ENCODE measurements around the gene ASTN2.

Gene ASTN2

DNA sequence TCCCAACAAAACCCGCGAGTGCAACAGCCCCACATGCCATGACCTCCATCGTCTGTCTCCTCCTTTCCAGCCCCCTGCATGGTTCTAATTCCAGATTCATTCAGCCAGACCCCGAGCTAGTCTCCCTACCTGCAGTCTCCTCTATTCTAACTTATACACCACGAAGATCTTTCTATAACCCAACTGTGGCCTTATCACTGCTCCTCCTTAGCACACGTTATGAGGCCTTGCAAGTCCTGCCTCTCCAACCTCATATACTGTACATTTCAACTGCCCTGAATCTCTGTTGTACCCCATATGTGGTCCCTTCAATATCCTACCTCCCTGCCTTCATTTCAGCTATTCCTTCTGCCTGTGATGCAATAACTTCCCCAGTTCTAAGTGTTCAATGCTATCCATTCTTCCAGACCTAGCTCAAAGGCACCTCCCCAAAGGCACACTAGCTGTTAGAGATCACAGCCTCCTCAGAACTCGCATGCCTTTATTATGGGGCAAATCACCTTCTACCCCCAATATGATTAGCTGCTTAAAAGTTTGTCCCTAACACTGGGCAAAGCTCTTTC lies 942.8 kb downstream of the ASTN2 start:
- no peaks in the 10 kb centered on the region for H3K79me2 ChIP-seq (ENCODE audit: low read length)
- no peaks in the 10 kb centered on the region for H3K4me1 ChIP-seq (ENCODE audit: low read length)

DNA sequence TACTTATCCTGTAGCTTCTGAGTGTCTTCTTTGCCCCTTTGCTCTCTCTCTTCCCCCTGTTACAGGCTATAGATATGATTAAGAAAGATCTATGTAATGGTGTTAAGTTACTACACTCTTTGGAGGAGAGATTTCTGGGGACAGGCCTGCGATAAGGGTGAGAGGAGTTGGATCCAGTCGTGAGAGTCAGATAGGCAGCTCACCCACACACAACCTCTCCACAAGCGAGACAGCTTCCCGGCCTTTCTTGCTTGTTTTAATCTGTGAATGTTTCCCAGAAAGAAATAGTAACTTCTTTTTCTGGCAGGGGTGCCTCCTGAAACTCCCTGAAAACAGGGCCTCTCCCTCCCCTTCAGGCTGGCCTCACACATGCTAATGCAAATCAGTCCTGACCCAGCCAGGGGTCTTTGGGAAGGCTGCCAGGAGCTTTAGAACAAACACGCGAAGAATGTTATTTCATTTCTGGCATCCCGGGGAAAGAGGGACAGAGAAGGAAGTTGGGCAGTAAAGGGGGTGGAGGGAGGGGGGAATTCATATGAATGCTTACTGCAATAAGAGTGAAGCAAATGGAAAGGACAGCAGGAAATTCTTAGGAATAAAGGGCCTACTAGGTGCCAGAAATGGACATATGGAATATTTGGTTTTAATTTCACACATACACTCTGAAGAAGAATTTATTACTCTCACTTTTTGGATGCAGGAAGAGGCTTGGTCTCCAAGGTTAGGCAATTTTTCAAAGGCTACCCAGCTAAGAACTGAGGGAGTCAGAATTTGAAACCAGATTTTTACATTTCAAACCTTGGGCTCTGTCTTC lies 943.6 kb downstream of the ASTN2 start:
- H3K4me1 ChIP-seq (ENCODE audit: low read length), result no peaks in the 10 kb centered on the region
- H3K9me2 ChIP-seq (replicated peaks; ENCODE audit: insufficient read depth, low read length), result no peaks in the 10 kb centered on the region
- no peak overlapping the region for H2AFZ ChIP-seq (ENCODE audit: low read length)
- no peaks in the 10 kb centered on the region for H4K20me1 ChIP-seq (ENCODE audit: insufficient read depth, low read length)
- no peak overlapping the region for H3K4me3 ChIP-seq (ENCODE audit: low read length)
- no peaks in the 10 kb centered on the region for H3K9me3 ChIP-seq (replicated peaks; ENCODE audit: insufficient read depth, low read length)
- H3K9ac ChIP-seq (ENCODE audit: low read length), result no peak overlapping the region
- H3K79me2 ChIP-seq (ENCODE audit: low read length), result no peaks in the 10 kb centered on the region
- H3K36me3 ChIP-seq (replicated peaks; ENCODE audit: insufficient read depth, low read length), result no peaks in the 10 kb centered on the region
- H3K27ac ChIP-seq (ENCODE audit: low read length), result no peak overlapping the region
- no peaks in the 10 kb centered on the region for H3K27me3 ChIP-seq (replicated peaks; ENCODE audit: insufficient read depth, low read length)
- no peaks in the 10 kb centered on the region for H3F3A ChIP-seq (ENCODE audit: insufficient read depth, low read length)
- TF ChIP-seq EZH2 (optimal IDR thresholded peaks at IDR 0.05; ENCODE audit: low read depth, low read length) (no peak), EZH2phosphoT487 (IDR thresholded peaks at IDR 0.05; ENCODE audit: low read length) (no peak)
- DNase-seq, result no peak
- H3K4me2 ChIP-seq (ENCODE audit: low read depth, low read length), result no peak overlapping the region

More for the DNA sequence above, 942.8 kb downstream of the ASTN2 start:
- Histone ChIP-seq H3K9ac (ENCODE audit: low read length) (no peak overlapping the region), H4K20me1 (ENCODE audit: insufficient read depth, low read length) (no peaks in the 10 kb centered on the region), H2AFZ (ENCODE audit: low read length) (no peak overlapping the region), H3K27ac (ENCODE audit: low read length) (no peak overlapping the region), H3K27me3 (replicated peaks; ENCODE audit: insufficient read depth, low read length) (no peaks in the 10 kb centered on the region), H3F3A (ENCODE audit: insufficient read depth, low read length) (no peaks in the 10 kb centered on the region), H3K4me3 (ENCODE audit: low read length) (no peak overlapping the region), H3K9me2 (replicated peaks; ENCODE audit: insufficient read depth, low read length) (no peaks in the 10 kb centered on the region), H3K4me2 (ENCODE audit: low read depth, low read length) (no peak overlapping the region), H3K36me3 (replicated peaks; ENCODE audit: insufficient read depth, low read length) (no peaks in the 10 kb centered on the region), H3K9me3 (replicated peaks; ENCODE audit: insufficient read depth, low read length) (no peaks in the 10 kb centered on the region)
- DNase-seq, result no peak
- no peak for TF ChIP-seq EZH2phosphoT487 (IDR thresholded peaks at IDR 0.05; ENCODE audit: low read length)

DNA sequence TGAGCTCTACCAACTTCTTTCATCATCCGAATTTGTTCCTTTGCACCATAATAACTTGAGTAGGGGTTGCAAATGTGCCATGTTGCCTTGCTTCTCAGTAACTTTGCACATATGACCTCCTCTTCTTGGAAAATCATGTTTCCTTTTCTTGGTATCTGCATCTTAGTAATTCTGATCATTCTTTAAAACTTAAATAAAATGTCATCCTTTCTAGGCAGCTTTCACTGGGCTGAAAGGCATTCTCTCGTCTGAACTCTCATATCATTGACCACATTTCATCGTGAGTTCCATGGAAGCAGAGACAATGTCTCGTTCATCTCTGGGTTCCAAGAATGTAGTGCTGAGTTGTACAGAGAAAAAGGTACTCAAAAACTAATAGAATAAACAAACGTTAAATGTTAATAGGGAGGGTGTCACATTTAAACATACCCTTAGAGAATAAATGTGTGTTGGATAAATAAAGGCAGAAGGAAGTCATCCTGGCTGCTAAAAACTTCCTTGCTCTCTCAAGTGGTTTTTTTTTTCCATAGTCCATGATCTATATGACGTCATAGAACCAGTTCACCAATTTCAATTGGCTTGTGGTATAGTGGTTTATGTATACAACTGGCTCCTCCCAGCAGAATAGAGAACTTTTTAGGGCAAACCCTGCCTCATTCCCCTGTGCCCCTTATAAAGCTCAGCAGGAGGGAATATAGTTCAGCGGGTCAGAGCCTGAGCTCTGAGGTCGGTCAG lies 945.9 kb downstream of the ASTN2 start:
- no peak for DNase-seq
- Histone ChIP-seq H3K27ac (ENCODE audit: low read length) (no peak overlapping the region), H3K27me3 (replicated peaks; ENCODE audit: insufficient read depth, low read length) (no peaks in the 10 kb centered on the region), H3K9ac (ENCODE audit: low read length) (no peak overlapping the region), H3K4me1 (ENCODE audit: low read length) (no peaks in the 10 kb centered on the region), H2AFZ (ENCODE audit: low read length) (no peak overlapping the region), H3K9me3 (replicated peaks; ENCODE audit: insufficient read depth, low read length) (no peaks in the 10 kb centered on the region), H4K20me1 (ENCODE audit: insufficient read depth, low read length) (no peaks in the 10 kb centered on the region), H3F3A (ENCODE audit: insufficient read depth, low read length) (no peaks in the 10 kb centered on the region), H3K4me3 (ENCODE audit: low read length) (no peak overlapping the region), H3K79me2 (ENCODE audit: low read length) (no peaks in the 10 kb centered on the region), H3K36me3 (replicated peaks; ENCODE audit: insufficient read depth, low read length) (no peaks in the 10 kb centered on the region), H3K9me2 (replicated peaks; ENCODE audit: insufficient read depth, low read length) (no peaks in the 10 kb centered on the region), H3K4me2 (ENCODE audit: low read depth, low read length) (no peak overlapping the region)
- TF ChIP-seq EZH2phosphoT487 (IDR thresholded peaks at IDR 0.05; ENCODE audit: low read length) (no peak), EZH2 (optimal IDR thresholded peaks at IDR 0.05; ENCODE audit: low read depth, low read length) (no peak)
- TF ChIP-seq, protein P1, sequence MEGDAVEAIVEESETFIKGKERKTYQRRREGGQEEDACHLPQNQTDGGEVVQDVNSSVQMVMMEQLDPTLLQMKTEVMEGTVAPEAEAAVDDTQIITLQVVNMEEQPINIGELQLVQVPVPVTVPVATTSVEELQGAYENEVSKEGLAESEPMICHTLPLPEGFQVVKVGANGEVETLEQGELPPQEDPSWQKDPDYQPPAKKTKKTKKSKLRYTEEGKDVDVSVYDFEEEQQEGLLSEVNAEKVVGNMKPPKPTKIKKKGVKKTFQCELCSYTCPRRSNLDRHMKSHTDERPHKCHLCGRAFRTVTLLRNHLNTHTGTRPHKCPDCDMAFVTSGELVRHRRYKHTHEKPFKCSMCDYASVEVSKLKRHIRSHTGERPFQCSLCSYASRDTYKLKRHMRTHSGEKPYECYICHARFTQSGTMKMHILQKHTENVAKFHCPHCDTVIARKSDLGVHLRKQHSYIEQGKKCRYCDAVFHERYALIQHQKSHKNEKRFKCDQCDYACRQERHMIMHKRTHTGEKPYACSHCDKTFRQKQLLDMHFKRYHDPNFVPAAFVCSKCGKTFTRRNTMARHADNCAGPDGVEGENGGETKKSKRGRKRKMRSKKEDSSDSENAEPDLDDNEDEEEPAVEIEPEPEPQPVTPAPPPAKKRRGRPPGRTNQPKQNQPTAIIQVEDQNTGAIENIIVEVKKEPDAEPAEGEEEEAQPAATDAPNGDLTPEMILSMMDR (IDR thresholded peaks at IDR 0.05; ENCODE audit: low read length), result no peak

DNA sequence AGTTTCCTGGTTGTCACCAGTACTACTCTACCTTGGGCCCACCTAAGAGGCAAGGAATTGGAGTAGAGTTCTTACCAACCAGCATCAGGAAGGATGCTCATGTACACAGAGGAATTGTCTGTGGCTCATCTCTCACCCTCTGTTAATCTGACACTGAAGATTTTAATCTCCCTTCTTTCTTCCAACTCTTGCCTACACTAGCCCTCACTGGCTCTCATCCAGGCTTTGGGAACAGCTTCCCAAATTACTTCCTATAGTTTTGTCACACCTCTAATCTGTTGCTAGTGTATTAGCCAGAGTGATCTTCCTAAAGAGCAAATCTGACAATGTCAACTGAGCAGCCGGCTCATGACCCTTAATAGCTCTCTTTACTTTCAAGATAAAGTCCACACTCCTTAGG lies 946.5 kb downstream of the ASTN2 start:
- H3K36me3 ChIP-seq (replicated peaks; ENCODE audit: insufficient read depth, low read length), result no peaks in the 10 kb centered on the region
- H3K79me2 ChIP-seq (ENCODE audit: low read length), result no peaks in the 10 kb centered on the region
- H4K20me1 ChIP-seq (ENCODE audit: insufficient read depth, low read length), result no peaks in the 10 kb centered on the region
- H3K27me3 ChIP-seq (replicated peaks; ENCODE audit: insufficient read depth, low read length), result no peaks in the 10 kb centered on the region
- no peaks in the 10 kb centered on the region for H3F3A ChIP-seq (ENCODE audit: insufficient read depth, low read length)
- H3K9me3 ChIP-seq (replicated peaks; ENCODE audit: insufficient read depth, low read length), result no peaks in the 10 kb centered on the region
- H3K4me1 ChIP-seq (ENCODE audit: low read length), result no peaks in the 10 kb centered on the region
- H3K9me2 ChIP-seq (replicated peaks; ENCODE audit: insufficient read depth, low read length), result no peaks in the 10 kb centered on the region
- no peak for DNase-seq
- H3K4me2 ChIP-seq (ENCODE audit: low read depth, low read length), result no peak overlapping the region
- no peak overlapping the region for H3K27ac ChIP-seq (ENCODE audit: low read length)
- no peak overlapping the region for H3K9ac ChIP-seq (ENCODE audit: low read length)
- no peak for TF ChIP-seq EZH2phosphoT487 (IDR thresholded peaks at IDR 0.05; ENCODE audit: low read length)
- no peak for TF ChIP-seq EZH2 (optimal IDR thresholded peaks at IDR 0.05; ENCODE audit: low read depth, low read length)
- TF ChIP-seq, protein P1 (IDR thresholded peaks at IDR 0.05; ENCODE audit: low read length), result no peak
- no peak overlapping the region for H2AFZ ChIP-seq (ENCODE audit: low read length)
- H3K4me3 ChIP-seq (ENCODE audit: low read length), result no peak overlapping the region

Measured in MM.1S (cell line).